Gastroesophageal sphincter (tissue), 4 donors: ENCODE data around the gene RUFY4. TPM values are rescaled to one million over a fixed set of nuclear protein-coding genes. Genes with fewer than 3 reads are reported as not detected.

Source experiments
- ATAC-seq: fragments of 150-250 bp; one replicate; pipeline ENCODE4 v1.9.1; 2016; ENCODE audit warnings: mild to moderate bottlenecking, moderate library complexity
- H3K27ac ChIP-seq, 4 donors: fragments of 200-600 bp; sonication (generic) in 3 of 4; 1 replicate in 3 of 4; 2 replicates in 1 of 4; pipeline ENCODE4 v1.5.1; 2016 to 2019
- H3K27me3 ChIP-seq: fragments of 200-600 bp; sonication (generic); one replicate; pipeline ENCODE4 v1.5.1; 2019
- H3K36me3 ChIP-seq, 2 donors: fragments of 200-600 bp; sonication (generic); one replicate each; pipeline ENCODE4 v1.5.1; 2019; ENCODE audit warnings: control low read depth in 1 of 2
- H3K4me1 ChIP-seq, 3 donors: fragments of 200-600 bp; sonication (generic); 1 replicate in 2 of 3; 2 replicates in 1 of 3; pipeline ENCODE4 v1.5.1; 2016 to 2019; ENCODE audit warnings: control low read depth in 2 of 3
- H3K4me3 ChIP-seq, 2 donors: fragments of 200-600 bp; sonication (generic); one replicate each; pipeline ENCODE4 v1.5.1; 2019; ENCODE audit warnings: mild to moderate bottlenecking in 1 of 2, moderate library complexity in 1 of 2
- H3K9me3 ChIP-seq, 3 donors: fragments of 200-600 bp; sonication (generic); one replicate each; pipeline ENCODE4 v1.5.1; 2017 to 2019; ENCODE audit warnings: control low read depth in 2 of 3
- EP300 ChIP-seq: sonication (generic); formaldehyde crosslinking; IDR thresholded peaks from one replicate; pipeline ENCODE4 v1.6.1; 2017; ENCODE audit warnings: antibody characterized with exemption, mild to moderate bottlenecking
- POLR2A ChIP-seq, 2 donors: fragments of 450-650 bp; IDR thresholded peaks; one replicate each; pipeline ENCODE4 v1.6.1; 2017; ENCODE audit warnings: antibody characterized with exemption in 2 of 2, mild to moderate bottlenecking in 2 of 2, moderate library complexity in 1 of 2
- POLR2AphosphoS5 ChIP-seq: sonication (generic); formaldehyde crosslinking; IDR thresholded peaks from one replicate; pipeline ENCODE4 v1.6.1; 2017; ENCODE audit warnings: antibody characterized with exemption
- WGBS, 2 donors: methylation state at CpG; one replicate each; pipeline ENCODE4 v1.1.5; 2018; ENCODE audit warnings: low coverage in 1 of 2; 5-methylcytosine and 5-hydroxymethylcytosine counted together
- total RNA-seq, 4 donors: library from RNA; depleted of rRNA; stranded (reverse); fragments of >200 nt; gene quantifications; one replicate each; pipeline ENCODE4 v1.1.0, GENCODE V29; 2016
- TF ChIP-seq, protein P1 (sequence below), 4 experiments: fragments of 200-600 bp in 2 of 4; fragments of 450-650 bp in 2 of 4; sonication (generic) in 1 of 4; IDR thresholded peaks; one replicate each; pipeline ENCODE4 v1.5.1; 2017 to 2019; ENCODE audit warnings: antibody characterized with exemption in 4 of 4, mild to moderate bottlenecking in 2 of 4, moderate library complexity in 2 of 4

Gene RUFY4
- total RNA-seq, 4 donors from 2014 or later: not detected

DNA sequence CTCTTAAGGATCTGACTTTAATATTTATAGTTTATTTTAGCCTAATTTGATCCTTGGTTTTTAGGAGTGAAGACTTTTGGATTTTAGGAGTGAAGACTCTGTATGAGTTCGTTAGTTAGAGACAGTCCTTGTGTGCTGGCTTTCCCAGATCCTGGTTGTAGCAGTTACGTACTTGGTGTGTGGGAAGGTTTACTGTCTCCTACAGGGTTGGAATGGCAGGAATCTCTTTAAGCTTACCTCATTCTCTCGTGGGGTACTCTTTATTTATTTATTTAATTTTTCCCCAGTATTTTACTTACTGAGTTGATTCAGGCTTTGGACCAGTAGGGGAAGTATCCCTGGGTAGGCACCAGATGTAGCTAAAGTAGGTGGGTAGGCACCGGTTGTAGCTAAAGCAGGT is 54.9 kb downstream of the RUFY4 start:
- no peak for ATAC-seq
- Histone ChIP-seq H3K27me3 (peaks cover 25% of the 10 kb centered on the region), H3K36me3 (no peaks in the 10 kb centered on the region), H3K9me3 (peaks cover 0 to 28% (median 0%) of the 10 kb centered on the region in 3 donors), H3K27ac (no peak overlapping the region), H3K4me1 (no peaks in the 10 kb centered on the region), H3K4me3 (no peak overlapping the region)
- 62 to 100% methylated on average over 1 to 3 of the region's 4 CpGs for WGBS, 2 donors
- TF ChIP-seq POLR2AphosphoS5 (no peak), EP300 (no peak)
- TF ChIP-seq, protein P1, sequence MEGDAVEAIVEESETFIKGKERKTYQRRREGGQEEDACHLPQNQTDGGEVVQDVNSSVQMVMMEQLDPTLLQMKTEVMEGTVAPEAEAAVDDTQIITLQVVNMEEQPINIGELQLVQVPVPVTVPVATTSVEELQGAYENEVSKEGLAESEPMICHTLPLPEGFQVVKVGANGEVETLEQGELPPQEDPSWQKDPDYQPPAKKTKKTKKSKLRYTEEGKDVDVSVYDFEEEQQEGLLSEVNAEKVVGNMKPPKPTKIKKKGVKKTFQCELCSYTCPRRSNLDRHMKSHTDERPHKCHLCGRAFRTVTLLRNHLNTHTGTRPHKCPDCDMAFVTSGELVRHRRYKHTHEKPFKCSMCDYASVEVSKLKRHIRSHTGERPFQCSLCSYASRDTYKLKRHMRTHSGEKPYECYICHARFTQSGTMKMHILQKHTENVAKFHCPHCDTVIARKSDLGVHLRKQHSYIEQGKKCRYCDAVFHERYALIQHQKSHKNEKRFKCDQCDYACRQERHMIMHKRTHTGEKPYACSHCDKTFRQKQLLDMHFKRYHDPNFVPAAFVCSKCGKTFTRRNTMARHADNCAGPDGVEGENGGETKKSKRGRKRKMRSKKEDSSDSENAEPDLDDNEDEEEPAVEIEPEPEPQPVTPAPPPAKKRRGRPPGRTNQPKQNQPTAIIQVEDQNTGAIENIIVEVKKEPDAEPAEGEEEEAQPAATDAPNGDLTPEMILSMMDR (IDR thresholded peaks at IDR 0.05): no peak

DNA sequence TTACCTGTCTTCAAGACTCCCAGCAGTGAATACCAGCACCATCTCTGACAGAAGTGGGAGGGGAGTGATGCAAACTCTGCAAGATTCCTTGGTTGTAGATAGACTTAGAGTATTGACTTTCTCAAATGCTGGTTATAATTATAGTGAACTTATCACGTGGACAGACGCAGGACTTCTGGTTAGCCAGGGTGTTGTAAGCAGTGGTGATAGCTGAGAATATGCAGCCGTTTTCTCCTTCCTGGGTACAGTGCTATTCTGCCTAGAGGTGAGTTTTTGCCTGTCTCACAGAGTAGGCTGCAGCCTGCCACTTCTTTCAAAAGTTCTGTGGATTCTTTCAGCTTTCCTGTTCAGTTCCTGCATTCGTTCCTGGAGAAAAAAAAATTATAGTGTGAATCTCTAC is 56.0 kb downstream of the RUFY4 start:
- H3K4me1 ChIP-seq: no peaks in the 10 kb centered on the region
- 41 to 46% methylated on average over 4 of the region's 4 CpGs for WGBS, 2 donors
- H3K9me3 ChIP-seq: peaks cover 0 to 28% (median 0%) of the 10 kb centered on the region in 3 donors
- H3K4me3 ChIP-seq: no peak overlapping the region
- H3K36me3 ChIP-seq: no peaks in the 10 kb centered on the region
- no peak overlapping the region for H3K27ac ChIP-seq
- TF ChIP-seq, protein P1 (IDR thresholded peaks at IDR 0.05): no peak
- TF ChIP-seq POLR2A (IDR thresholded peaks at IDR 0.05) (no peak), POLR2AphosphoS5 (no peak), EP300 (no peak)
- no peak for ATAC-seq
- peaks cover 29% of the 10 kb centered on the region for H3K27me3 ChIP-seq

DNA sequence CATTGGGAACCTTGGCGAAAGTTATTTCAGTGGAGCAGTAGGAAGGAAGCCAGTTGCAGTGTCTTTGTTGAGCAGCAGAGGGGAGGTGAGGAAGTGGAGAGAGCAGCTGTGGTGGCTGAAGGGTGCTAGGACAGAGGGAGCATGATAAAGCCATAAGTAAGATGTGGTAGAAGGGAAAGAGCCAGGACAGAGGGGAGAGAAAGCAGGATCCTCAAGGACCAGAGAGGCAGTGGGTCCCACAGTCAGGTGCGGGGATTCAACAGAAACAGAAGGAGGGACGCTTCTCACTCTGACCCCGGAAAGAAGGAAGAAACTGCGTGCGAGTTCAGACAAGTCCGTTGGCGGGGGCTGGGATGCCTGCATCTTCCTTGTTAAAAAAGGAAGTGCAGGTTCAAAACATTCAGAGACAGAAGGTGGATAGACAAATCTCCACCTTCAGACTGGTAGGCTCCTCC is 56.6 kb downstream of the RUFY4 start, which contains the start of gene CXCR2:
CXCR2 (plus strand) TSS at position 403 of the 455 bp plus-strand sequence. CDS start 8,774 bp downstream, outside the sequence.
- WGBS, 2 donors: 65 to 87% methylated on average over 4 to 8 of the region's 8 CpGs
- ATAC-seq: no peak
- H3K36me3 ChIP-seq: no peaks in the 10 kb centered on the region
- H3K4me3 ChIP-seq: no peak within 1 kb of the TSS
- H3K4me1 ChIP-seq: no peaks in the 10 kb centered on the region
- H3K9me3 ChIP-seq: peaks cover 0 to 27% (median 0%) of the 10 kb centered on the region in 3 donors
- TF ChIP-seq, protein P1 (IDR thresholded peaks at IDR 0.05): no peak
- TF ChIP-seq POLR2AphosphoS5: no peak
- H3K27ac ChIP-seq: no peak within 1 kb of the TSS
- H3K27me3 ChIP-seq: peaks cover 29% of the 10 kb centered on the region

DNA sequence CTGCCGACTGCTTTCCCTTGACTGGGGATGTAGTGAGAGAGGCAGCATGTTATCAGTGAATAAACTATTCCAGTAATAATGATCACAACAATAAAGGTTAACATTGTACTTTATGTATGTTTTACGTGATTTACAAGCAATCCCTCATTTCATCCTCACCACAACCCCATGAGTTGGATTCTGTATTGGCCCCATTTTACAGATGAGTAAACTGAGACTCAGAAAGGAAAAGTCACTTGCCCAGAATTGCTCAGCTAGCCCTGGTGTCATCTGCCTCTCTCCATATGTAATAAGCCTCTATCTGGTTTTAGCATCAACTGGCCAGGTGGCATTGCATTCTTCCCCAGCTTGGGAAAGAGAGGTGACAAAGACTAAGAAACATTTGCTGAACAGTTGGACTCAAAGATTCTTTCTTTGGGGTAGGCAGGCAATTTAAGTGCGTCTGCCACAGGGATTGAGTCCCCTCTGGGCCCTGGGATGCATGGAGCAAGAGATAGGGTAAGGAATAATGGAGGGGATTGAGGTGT is 58.9 kb downstream of the RUFY4 start:
- Histone ChIP-seq H3K27me3 (peaks cover 29% of the 10 kb centered on the region), H3K4me1 (no peaks in the 10 kb centered on the region), H3K4me3 (no peak overlapping the region), H3K9me3 (peaks cover 0 to 3% (median 0%) of the 10 kb centered on the region in 3 donors), H3K27ac (no peak overlapping the region), H3K36me3 (no peaks in the 10 kb centered on the region)
- whole genome bisulfite sequencing, 2 donors: 71 to 83% methylated on average over 2 to 3 of the region's 3 CpGs
- no peak for TF ChIP-seq EP300
- no peak for ATAC-seq

DNA sequence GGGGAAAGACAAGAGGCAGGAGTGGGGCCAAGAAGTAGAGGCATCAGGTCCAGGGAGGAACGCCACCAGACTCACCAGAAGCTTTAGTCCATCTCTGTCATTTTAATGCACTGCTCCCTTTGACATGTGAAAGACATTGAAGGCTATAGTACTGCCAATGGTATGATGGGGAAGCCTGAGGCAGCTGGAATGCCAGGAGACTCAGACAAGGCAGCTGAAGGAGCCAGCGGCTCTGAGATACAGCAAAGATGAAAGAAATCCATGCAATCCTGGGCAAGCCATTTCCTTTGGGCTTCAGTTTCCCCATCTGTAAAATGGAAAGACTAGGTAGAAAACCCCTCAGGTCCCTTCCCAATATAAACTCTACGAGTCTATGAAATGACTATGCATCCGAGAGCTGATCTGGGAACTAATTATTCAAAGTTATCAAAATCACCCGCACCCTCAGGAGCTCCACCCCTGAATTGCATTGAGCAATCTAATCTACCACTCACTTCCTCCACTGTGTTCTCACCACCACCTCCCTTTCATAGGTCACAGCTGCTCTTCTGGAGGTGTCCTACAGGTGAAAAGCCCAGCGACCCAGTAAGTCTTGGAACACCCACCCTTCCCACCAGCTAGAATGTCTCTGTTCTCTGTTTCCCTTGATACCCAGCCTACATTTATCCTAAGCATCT is 59.9 kb downstream of the RUFY4 start:
- Histone ChIP-seq H3K4me1 (no peaks in the 10 kb centered on the region), H3K36me3 (no peaks in the 10 kb centered on the region), H3K27ac (no peak overlapping the region), H3K4me3 (no peak overlapping the region), H3K27me3 (peaks cover 33% of the 10 kb centered on the region), H3K9me3 (no peaks in the 10 kb centered on the region)
- no peak for TF ChIP-seq POLR2AphosphoS5
- TF ChIP-seq, protein P1 (IDR thresholded peaks at IDR 0.05): no peak
- no peak for TF ChIP-seq POLR2A (IDR thresholded peaks at IDR 0.05)
- TF ChIP-seq EP300: no peak
- 83 to 84% methylated on average over 5 to 6 of the region's 6 CpGs for WGBS, 2 donors
- no peak for ATAC-seq
